ENCODE data around the gene PARP1. TPM values are rescaled to one million over a fixed set of nuclear protein-coding genes. Genes with fewer than 3 reads are reported as not detected.

PARP1 gene
- total RNA-seq, 1 donor from 2014 or later: 190 TPM

GRCh38 chr1:226353698-226354525 lies 54.0 kb downstream of the PARP1 start:
- TF ChIP-seq CTCF (conservative IDR thresholded peaks at IDR 0.05; ENCODE audit: low read depth, low read length): no peak
- DNase-seq (ENCODE audit: low read depth): no peak
- no peak overlapping the region for H3K4me3 ChIP-seq (ENCODE audit: low read depth, low read length)

- no peak overlapping the region for H3K4me3 ChIP-seq (ENCODE audit: low read depth, low read length)
- DNase-seq (ENCODE audit: low read depth): no peak
- no peak for TF ChIP-seq CTCF (conservative IDR thresholded peaks at IDR 0.05; ENCODE audit: low read depth, low read length)
Measured at GRCh38 chr1:226351709-226352108, 56.2 kb downstream of the PARP1 start.

GRCh38 chr1:226350519-226350865 lies 57.4 kb downstream of the PARP1 start:
- H3K4me3 ChIP-seq (ENCODE audit: low read depth, low read length): no peak overlapping the region
- TF ChIP-seq CTCF (conservative IDR thresholded peaks at IDR 0.05; ENCODE audit: low read depth, low read length): no peak
- no peak for DNase-seq (ENCODE audit: low read depth)

GRCh38 chr1:226349801-226350518 lies 57.9 kb downstream of the PARP1 start:
- no peak for TF ChIP-seq CTCF (conservative IDR thresholded peaks at IDR 0.05; ENCODE audit: low read depth, low read length)
- no peak for DNase-seq (ENCODE audit: low read depth)
- no peak overlapping the region for H3K4me3 ChIP-seq (ENCODE audit: low read depth, low read length)

- DNase-seq (ENCODE audit: low read depth): no peak
- TF ChIP-seq CTCF (conservative IDR thresholded peaks at IDR 0.05; ENCODE audit: low read depth, low read length): no peak
- no peak overlapping the region for H3K4me3 ChIP-seq (ENCODE audit: low read depth, low read length)
Measured at GRCh38 chr1:226349081-226349480, 58.8 kb downstream of the PARP1 start.

- TF ChIP-seq CTCF (conservative IDR thresholded peaks at IDR 0.05; ENCODE audit: low read depth, low read length): no peak
- DNase-seq (ENCODE audit: low read depth): no peak
Measured at GRCh38 chr1:226344441-226345259, 63.2 kb downstream of the PARP1 start.

More at GRCh38 chr1:226344441-226345259, 63.2 kb downstream of the PARP1 start:
- no peak overlapping the region for H3K4me3 ChIP-seq (ENCODE audit: low read depth, low read length)

All from epithelial cell of proximal tubule (primary cell).